Suprapubic skin (tissue), 4 donors: ENCODE data around the gene TRMU. TPM values are rescaled to one million over a fixed set of nuclear protein-coding genes. Genes with fewer than 3 reads are reported as not detected.

Source experiments
- DNase-seq, 2 donors: peaks; one replicate each; pipeline ENCODE4 v3.0.0-alpha.2; 2019; ENCODE audit warnings: low spot score in 2 of 2
- H3K27ac ChIP-seq: fragments of 200-600 bp; sonication (generic); one replicate; pipeline ENCODE4 v1.5.1; 2019
- H3K27me3 ChIP-seq: fragments of 200-600 bp; sonication (generic); one replicate; pipeline ENCODE4 v1.5.1; 2019
- H3K36me3 ChIP-seq: fragments of 200-600 bp; sonication (generic); one replicate; pipeline ENCODE4 v1.5.1; 2019
- H3K4me1 ChIP-seq: fragments of 200-600 bp; sonication (generic); one replicate; pipeline ENCODE4 v1.5.1; 2019
- H3K4me3 ChIP-seq: fragments of 200-600 bp; sonication (generic); one replicate; pipeline ENCODE4 v1.5.1; 2019; ENCODE audit warnings: mild to moderate bottlenecking
- H3K9me3 ChIP-seq: fragments of 200-600 bp; sonication (generic); one replicate; pipeline ENCODE4 v1.5.1; 2019
- EP300 ChIP-seq: sonication (generic); formaldehyde crosslinking; IDR thresholded peaks from one replicate; pipeline ENCODE4 v1.6.1; 2017; ENCODE audit warnings: antibody characterized with exemption
- POLR2A ChIP-seq, 2 donors: fragments of 450-650 bp; IDR thresholded peaks; one replicate each; pipeline ENCODE4 v1.6.1; 2017; ENCODE audit warnings: antibody characterized with exemption in 2 of 2, mild to moderate bottlenecking in 2 of 2, moderate library complexity in 2 of 2
- POLR2AphosphoS5 ChIP-seq, 3 donors: sonication (generic); formaldehyde crosslinking; IDR thresholded peaks; one replicate each; pipeline ENCODE4 v1.6.1; 2017; ENCODE audit warnings: antibody characterized with exemption in 3 of 3
- WGBS: methylation state at CpG from one replicate; pipeline ENCODE4 v1.1.5; 2018; 5-methylcytosine and 5-hydroxymethylcytosine counted together
- total RNA-seq, 4 donors: library from RNA; depleted of rRNA; stranded (reverse); fragments of >200 nt; gene quantifications; one replicate each; pipeline ENCODE4 v1.1.0, GENCODE V29; 2016
- TF ChIP-seq, protein P1 (sequence below), 2 donors: fragments of 200-600 bp in 1 of 2; fragments of 450-650 bp in 1 of 2; sonication (generic) in 1 of 2; IDR thresholded peaks; one replicate each; pipeline ENCODE4 v1.5.1; 2016 to 2019; ENCODE audit warnings: antibody characterized with exemption in 2 of 2, mild to moderate bottlenecking in 1 of 2, moderate library complexity in 1 of 2

Gene TRMU
- total RNA-seq, 4 donors from 2014 or later, result 28.3 to 109 (median 40.9) TPM

GRCh38 chr22:46370584-46371291 lies 35.2 kb downstream of the TRMU start:
- H3K27me3 ChIP-seq, result peaks cover 3% of the 10 kb centered on the region
- H3K4me3 ChIP-seq, result no peak overlapping the region
- WGBS, result 83% methylated on average over 14 of the region's 15 CpGs
- DNase-seq, result no peak
- TF ChIP-seq POLR2AphosphoS5 (IDR thresholded peaks at IDR 0.05) (no peak), POLR2A (IDR thresholded peaks at IDR 0.05) (no peak), EP300 (no peak)
- TF ChIP-seq, protein P1, sequence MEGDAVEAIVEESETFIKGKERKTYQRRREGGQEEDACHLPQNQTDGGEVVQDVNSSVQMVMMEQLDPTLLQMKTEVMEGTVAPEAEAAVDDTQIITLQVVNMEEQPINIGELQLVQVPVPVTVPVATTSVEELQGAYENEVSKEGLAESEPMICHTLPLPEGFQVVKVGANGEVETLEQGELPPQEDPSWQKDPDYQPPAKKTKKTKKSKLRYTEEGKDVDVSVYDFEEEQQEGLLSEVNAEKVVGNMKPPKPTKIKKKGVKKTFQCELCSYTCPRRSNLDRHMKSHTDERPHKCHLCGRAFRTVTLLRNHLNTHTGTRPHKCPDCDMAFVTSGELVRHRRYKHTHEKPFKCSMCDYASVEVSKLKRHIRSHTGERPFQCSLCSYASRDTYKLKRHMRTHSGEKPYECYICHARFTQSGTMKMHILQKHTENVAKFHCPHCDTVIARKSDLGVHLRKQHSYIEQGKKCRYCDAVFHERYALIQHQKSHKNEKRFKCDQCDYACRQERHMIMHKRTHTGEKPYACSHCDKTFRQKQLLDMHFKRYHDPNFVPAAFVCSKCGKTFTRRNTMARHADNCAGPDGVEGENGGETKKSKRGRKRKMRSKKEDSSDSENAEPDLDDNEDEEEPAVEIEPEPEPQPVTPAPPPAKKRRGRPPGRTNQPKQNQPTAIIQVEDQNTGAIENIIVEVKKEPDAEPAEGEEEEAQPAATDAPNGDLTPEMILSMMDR (IDR thresholded peaks at IDR 0.05), result no peak
- H3K9me3 ChIP-seq, result no peaks in the 10 kb centered on the region
- H3K4me1 ChIP-seq, result peaks cover 21% of the 10 kb centered on the region
- H3K27ac ChIP-seq, result no peak overlapping the region
- peaks cover 7% of the 10 kb centered on the region for H3K36me3 ChIP-seq

DNA sequence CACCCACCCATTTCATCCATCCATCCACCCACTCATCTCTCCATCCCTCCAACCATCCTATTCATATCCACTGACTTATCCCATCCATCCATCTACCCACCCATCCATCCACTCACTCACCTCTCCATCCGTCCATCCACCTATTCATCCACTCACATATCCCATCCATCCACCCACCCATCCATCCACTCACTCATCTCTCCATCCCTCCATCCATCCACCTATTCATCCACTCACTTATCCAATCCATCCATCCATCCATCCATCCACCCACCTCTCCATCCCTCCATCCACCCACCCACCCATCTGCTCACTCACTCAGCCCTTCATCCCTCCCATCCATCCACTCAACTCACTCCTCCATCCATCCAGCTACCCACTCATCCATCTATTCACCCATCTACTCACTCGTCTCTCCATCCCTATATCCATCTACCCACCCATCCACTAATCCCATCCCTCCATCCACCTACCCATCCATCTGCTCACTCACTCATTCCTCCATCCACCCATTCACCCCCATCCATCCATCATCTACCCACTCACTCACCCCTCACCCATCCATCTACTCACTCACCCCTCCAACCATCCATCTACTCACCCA lies 36.2 kb downstream of the TRMU start:
- H3K36me3 ChIP-seq, result peaks cover 7% of the 10 kb centered on the region
- no peak for DNase-seq
- TF ChIP-seq POLR2AphosphoS5 (IDR thresholded peaks at IDR 0.05) (no peak), EP300 (no peak), POLR2A (IDR thresholded peaks at IDR 0.05) (no peak)
- TF ChIP-seq, protein P1 (IDR thresholded peaks at IDR 0.05), result no peak
- H3K27ac ChIP-seq, result no peak overlapping the region
- WGBS, result 93% methylated on average over 2 of the region's 2 CpGs
- H3K9me3 ChIP-seq, result no peaks in the 10 kb centered on the region
- H3K4me1 ChIP-seq, result peaks cover 21% of the 10 kb centered on the region
- H3K27me3 ChIP-seq, result peaks cover 3% of the 10 kb centered on the region
- H3K4me3 ChIP-seq, result no peak overlapping the region

DNA sequence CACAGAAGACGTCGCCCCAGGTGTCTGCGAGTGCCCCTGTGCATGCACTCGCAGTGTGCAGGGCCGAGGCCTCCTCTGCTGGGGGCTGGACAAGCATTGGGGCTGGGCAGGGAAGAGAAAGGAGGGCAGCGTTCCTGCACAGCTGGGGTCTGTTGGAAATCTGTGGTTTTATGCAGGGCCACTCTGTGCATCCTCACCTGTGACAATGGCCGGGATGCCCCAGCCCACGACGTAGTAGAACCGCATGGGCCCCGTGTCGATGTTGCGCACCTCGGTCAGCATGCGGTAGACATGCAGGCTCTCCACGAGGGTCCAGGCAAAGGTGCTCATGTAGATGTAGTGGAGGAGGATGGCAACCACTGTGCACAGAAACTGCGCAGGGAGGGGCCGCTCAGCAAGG lies 37.2 kb downstream of the TRMU start:
- no peaks in the 10 kb centered on the region for H3K9me3 ChIP-seq
- peaks cover 21% of the 10 kb centered on the region for H3K4me1 ChIP-seq
- H3K27me3 ChIP-seq, result no peaks in the 10 kb centered on the region
- 88% methylated on average over 6 of the region's 18 CpGs for WGBS
- H3K4me3 ChIP-seq, result no peak overlapping the region
- DNase-seq, result no peak
- peaks cover 12% of the 10 kb centered on the region for H3K36me3 ChIP-seq
- TF ChIP-seq EP300 (no peak), POLR2A (IDR thresholded peaks at IDR 0.05) (no peak), POLR2AphosphoS5 (IDR thresholded peaks at IDR 0.05) (no peak)
- TF ChIP-seq, protein P1 (IDR thresholded peaks at IDR 0.05), result no peak
- no peak overlapping the region for H3K27ac ChIP-seq

GRCh38 chr22:46373159-46373558 lies 37.6 kb downstream of the TRMU start:
- Histone ChIP-seq H3K4me3 (no peak overlapping the region), H3K27me3 (no peaks in the 10 kb centered on the region), H3K4me1 (peaks cover 21% of the 10 kb centered on the region), H3K27ac (no peak overlapping the region), H3K9me3 (no peaks in the 10 kb centered on the region), H3K36me3 (peaks cover 13% of the 10 kb centered on the region)
- WGBS, result 67% methylated on average over 3 of the region's 8 CpGs
- no peak for TF ChIP-seq EP300
- no peak for DNase-seq

- no peak overlapping the region for H3K4me3 ChIP-seq
Measured at GRCh38 chr22:46373921-46374662, 38.6 kb downstream of the TRMU start.

More at GRCh38 chr22:46373921-46374662, 38.6 kb downstream of the TRMU start:
- Histone ChIP-seq H3K27ac (no peak overlapping the region), H3K9me3 (no peaks in the 10 kb centered on the region), H3K4me1 (peaks cover 21% of the 10 kb centered on the region), H3K36me3 (peaks cover 15% of the 10 kb centered on the region), H3K27me3 (peaks cover 3% of the 10 kb centered on the region)
- no peak for DNase-seq
- 40% methylated on average over 24 of the region's 31 CpGs for WGBS
- TF ChIP-seq EP300 (no peak), POLR2AphosphoS5 (IDR thresholded peaks at IDR 0.05) (no peak), POLR2A (IDR thresholded peaks at IDR 0.05) (no peak)
- TF ChIP-seq, protein P1 (IDR thresholded peaks at IDR 0.05), result no peak
